ENCODE results near the gene MYL9.

The MYL9 gene

DNA sequence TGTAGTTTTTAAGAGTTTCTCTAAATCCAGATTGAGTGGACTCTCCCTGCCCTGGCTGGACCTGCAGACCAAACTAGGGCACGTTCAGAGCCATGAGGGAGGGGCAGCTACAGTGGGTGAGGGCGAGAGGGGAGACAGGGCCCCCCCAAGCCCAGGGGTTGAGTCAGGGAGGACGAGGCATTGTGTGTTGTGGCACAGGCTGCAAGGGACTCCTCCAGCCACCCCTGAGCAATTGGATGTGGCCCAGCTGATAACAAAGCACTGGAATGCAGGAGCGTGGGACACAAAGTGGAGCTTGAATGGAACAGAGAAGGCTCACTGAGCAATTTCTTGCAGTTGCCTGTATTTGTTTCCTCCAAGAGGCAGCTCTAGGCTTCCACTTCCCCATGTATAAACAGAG lies 43.5 kb upstream of the MYL9 start:
- TF ChIP-seq NFIC (IDR thresholded peaks at IDR 0.05), result no peak
- TF ChIP-seq CREB1 (IDR thresholded peaks at IDR 0.05; ENCODE audit: low read depth), result no peak
- TF ChIP-seq RAD21 (IDR thresholded peaks at IDR 0.05; ENCODE audit: low read depth), result no peak
- no peak for TF ChIP-seq CEBPB (IDR thresholded peaks at IDR 0.05)
- TF ChIP-seq ZBTB7A (IDR thresholded peaks at IDR 0.05; ENCODE audit: low read depth), result no peak
- no peak for TF ChIP-seq YY1 (IDR thresholded peaks at IDR 0.05; ENCODE audit: low read depth)
- TF ChIP-seq, protein P1, sequence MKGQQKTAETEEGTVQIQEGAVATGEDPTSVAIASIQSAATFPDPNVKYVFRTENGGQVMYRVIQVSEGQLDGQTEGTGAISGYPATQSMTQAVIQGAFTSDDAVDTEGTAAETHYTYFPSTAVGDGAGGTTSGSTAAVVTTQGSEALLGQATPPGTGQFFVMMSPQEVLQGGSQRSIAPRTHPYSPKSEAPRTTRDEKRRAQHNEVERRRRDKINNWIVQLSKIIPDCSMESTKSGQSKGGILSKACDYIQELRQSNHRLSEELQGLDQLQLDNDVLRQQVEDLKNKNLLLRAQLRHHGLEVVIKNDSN (IDR thresholded peaks at IDR 0.05), result no peak
- no peak for TF ChIP-seq FOXM1 (IDR thresholded peaks at IDR 0.05; ENCODE audit: borderline replicate concordance, low read depth)
- no peak for TF ChIP-seq TAF1 (IDR thresholded peaks at IDR 0.05; ENCODE audit: low read depth)
- TF ChIP-seq EGR1 (IDR thresholded peaks at IDR 0.05), result no peak
- TF ChIP-seq, protein P2, sequence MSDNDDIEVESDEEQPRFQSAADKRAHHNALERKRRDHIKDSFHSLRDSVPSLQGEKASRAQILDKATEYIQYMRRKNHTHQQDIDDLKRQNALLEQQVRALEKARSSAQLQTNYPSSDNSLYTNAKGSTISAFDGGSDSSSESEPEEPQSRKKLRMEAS (IDR thresholded peaks at IDR 0.05), result no peak
- TF ChIP-seq, protein P3, sequence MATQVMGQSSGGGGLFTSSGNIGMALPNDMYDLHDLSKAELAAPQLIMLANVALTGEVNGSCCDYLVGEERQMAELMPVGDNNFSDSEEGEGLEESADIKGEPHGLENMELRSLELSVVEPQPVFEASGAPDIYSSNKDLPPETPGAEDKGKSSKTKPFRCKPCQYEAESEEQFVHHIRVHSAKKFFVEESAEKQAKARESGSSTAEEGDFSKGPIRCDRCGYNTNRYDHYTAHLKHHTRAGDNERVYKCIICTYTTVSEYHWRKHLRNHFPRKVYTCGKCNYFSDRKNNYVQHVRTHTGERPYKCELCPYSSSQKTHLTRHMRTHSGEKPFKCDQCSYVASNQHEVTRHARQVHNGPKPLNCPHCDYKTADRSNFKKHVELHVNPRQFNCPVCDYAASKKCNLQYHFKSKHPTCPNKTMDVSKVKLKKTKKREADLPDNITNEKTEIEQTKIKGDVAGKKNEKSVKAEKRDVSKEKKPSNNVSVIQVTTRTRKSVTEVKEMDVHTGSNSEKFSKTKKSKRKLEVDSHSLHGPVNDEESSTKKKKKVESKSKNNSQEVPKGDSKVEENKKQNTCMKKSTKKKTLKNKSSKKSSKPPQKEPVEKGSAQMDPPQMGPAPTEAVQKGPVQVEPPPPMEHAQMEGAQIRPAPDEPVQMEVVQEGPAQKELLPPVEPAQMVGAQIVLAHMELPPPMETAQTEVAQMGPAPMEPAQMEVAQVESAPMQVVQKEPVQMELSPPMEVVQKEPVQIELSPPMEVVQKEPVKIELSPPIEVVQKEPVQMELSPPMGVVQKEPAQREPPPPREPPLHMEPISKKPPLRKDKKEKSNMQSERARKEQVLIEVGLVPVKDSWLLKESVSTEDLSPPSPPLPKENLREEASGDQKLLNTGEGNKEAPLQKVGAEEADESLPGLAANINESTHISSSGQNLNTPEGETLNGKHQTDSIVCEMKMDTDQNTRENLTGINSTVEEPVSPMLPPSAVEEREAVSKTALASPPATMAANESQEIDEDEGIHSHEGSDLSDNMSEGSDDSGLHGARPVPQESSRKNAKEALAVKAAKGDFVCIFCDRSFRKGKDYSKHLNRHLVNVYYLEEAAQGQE (IDR thresholded peaks at IDR 0.05; ENCODE audit: low read depth), result no peak
- no peak for TF ChIP-seq TEAD4 (IDR thresholded peaks at IDR 0.05)
- TF ChIP-seq EP300 (IDR thresholded peaks at IDR 0.05; ENCODE audit: borderline replicate concordance), result no peak
- TF ChIP-seq TCF12 (IDR thresholded peaks at IDR 0.05; ENCODE audit: low read depth), result no peak

DNA sequence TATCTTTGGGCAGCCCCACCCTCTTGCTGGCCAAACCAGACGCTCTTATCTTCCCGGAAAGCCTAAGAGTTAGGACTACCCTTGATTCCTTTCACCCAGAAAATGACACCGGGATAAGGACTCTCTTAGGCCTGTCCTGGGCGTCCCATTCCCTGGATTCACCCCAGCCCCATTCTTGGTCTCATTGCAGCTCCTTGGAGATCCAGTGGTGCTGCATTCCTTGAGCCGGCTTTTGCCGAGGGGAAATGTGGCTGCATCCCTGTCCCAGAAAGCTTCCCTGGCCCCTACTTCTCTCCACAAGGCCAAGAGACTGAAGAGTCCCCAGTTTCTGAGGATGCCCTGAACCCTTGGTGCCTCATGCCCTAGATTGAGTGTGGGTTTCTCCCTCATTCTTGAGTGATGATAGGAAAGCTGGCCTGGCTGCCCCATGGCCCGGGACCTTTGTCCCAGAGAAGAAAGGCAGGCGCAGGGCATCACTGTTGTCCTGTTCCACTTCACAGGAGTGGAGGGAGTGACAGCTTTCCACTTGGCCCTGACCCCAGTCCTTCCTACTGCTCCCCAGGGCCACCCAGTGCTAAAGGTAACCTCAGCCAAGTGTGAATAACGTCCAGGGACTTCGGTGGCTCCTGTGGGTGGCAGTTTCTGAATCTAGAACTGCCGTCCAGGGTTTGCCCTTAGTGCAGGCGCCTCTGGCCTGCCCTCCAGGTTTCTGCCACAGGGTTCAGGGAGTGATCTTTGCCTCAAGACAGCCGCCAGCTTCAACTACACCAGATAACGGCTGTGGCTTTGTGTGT lies 42.7 kb upstream of the MYL9 start:
- TF ChIP-seq, protein P3 (IDR thresholded peaks at IDR 0.05; ENCODE audit: low read depth), result no peak
- TF ChIP-seq EP300 (IDR thresholded peaks at IDR 0.05; ENCODE audit: borderline replicate concordance) (no peak), CEBPB (IDR thresholded peaks at IDR 0.05) (no peak), RAD21 (IDR thresholded peaks at IDR 0.05; ENCODE audit: low read depth) (no peak), TAF1 (IDR thresholded peaks at IDR 0.05; ENCODE audit: low read depth) (no peak), YY1 (IDR thresholded peaks at IDR 0.05; ENCODE audit: low read depth) (no peak), NFIC (IDR thresholded peaks at IDR 0.05) (no peak), FOXM1 (IDR thresholded peaks at IDR 0.05; ENCODE audit: borderline replicate concordance, low read depth) (no peak)
- TF ChIP-seq, protein P2 (IDR thresholded peaks at IDR 0.05), result no peak

DNA sequence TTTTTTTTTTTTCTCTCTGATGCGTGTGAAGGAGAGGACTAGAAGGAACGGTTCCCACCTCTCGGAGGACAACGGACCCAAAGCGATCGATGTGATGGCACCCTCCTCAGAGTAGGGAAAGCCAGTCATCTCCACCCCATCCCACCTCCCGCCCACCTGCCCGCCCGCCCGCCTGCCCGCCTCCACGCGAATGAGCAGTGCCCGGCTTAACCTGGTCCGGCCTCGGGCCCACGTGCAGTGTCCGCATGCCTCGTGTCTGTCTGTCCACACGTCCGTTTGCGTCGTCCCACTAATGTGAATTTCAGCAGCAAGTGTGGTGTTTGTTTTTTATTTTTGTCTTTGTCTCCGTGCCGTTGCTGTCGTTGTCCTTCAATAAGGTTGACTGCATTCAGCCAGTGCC lies 42.1 kb upstream of the MYL9 start:
- TF ChIP-seq, protein P3 (IDR thresholded peaks at IDR 0.05; ENCODE audit: low read depth), result no peak
- no peak for TF ChIP-seq CREB1 (IDR thresholded peaks at IDR 0.05; ENCODE audit: low read depth)
- TF ChIP-seq EP300 (IDR thresholded peaks at IDR 0.05; ENCODE audit: borderline replicate concordance), result no peak
- no peak for TF ChIP-seq NFIC (IDR thresholded peaks at IDR 0.05)
- no peak for TF ChIP-seq EGR1 (IDR thresholded peaks at IDR 0.05)
- TF ChIP-seq, protein P1 (IDR thresholded peaks at IDR 0.05), result no peak
- no peak for TF ChIP-seq TAF1 (IDR thresholded peaks at IDR 0.05; ENCODE audit: low read depth)
- TF ChIP-seq CEBPB (IDR thresholded peaks at IDR 0.05), result no peak
- TF ChIP-seq, protein P2 (IDR thresholded peaks at IDR 0.05), result no peak
- no peak for TF ChIP-seq TCF12 (IDR thresholded peaks at IDR 0.05; ENCODE audit: low read depth)
- TF ChIP-seq RAD21 (IDR thresholded peaks at IDR 0.05; ENCODE audit: low read depth), result no peak
- TF ChIP-seq YY1 (IDR thresholded peaks at IDR 0.05; ENCODE audit: low read depth), result no peak
- no peak for TF ChIP-seq TEAD4 (IDR thresholded peaks at IDR 0.05)
- TF ChIP-seq ZBTB7A (IDR thresholded peaks at IDR 0.05; ENCODE audit: low read depth), result no peak
- no peak for TF ChIP-seq FOXM1 (IDR thresholded peaks at IDR 0.05; ENCODE audit: borderline replicate concordance, low read depth)
